HepG2 (cell line): ENCODE measurements around the gene PIGO. TPM values are rescaled to one million over a fixed set of nuclear protein-coding genes. Genes with fewer than 3 reads are reported as not detected.

Experiments used
- ADNP ChIP-seq: sonication (generic); formaldehyde crosslinking; IDR thresholded peaks from 2 replicates; pipeline ENCODE4 v1.4.0; 2020; ENCODE audit warnings: missing genetic modification reagents
- AGO2 ChIP-seq: fragments of 200-400 bp; formaldehyde crosslinking; optimal IDR thresholded peaks from 2 replicates; pipeline ENCODE3; 2017; ENCODE audit warnings: mild to moderate bottlenecking, low read depth, low read length, moderate library complexity
- GABPA ChIP-seq, 2 experiments: IDR thresholded peaks; 2 replicates each; pipeline ENCODE4 v1.6.1; 2011 to 2016; ENCODE audit warnings: low read depth in 2 of 2, low read length in 1 of 2, missing biosample characterization in 1 of 2, missing genetic modification characterization in 1 of 2
- PITX1 ChIP-seq: sonication (generic); formaldehyde crosslinking; IDR thresholded peaks from 2 replicates; pipeline ENCODE4 v1.5.1; 2020; ENCODE audit warnings: mild to moderate bottlenecking, missing genetic modification reagents
- POLR2AphosphoS2 ChIP-seq: IDR thresholded peaks from 2 replicates; pipeline ENCODE4 v1.6.1; 2011; ENCODE audit warnings: low read depth, low read length, improper control_type of control experiment
- RBM22 ChIP-seq: fragments of 200-400 bp; formaldehyde crosslinking; optimal IDR thresholded peaks from 2 replicates; pipeline ENCODE3; 2017; ENCODE audit warnings: mild to moderate bottlenecking, low read length, moderate library complexity
- ZIK1 ChIP-seq: sonication (generic); formaldehyde crosslinking; IDR thresholded peaks from 2 replicates; pipeline ENCODE4 v1.5.0; 2020; ENCODE audit warnings: mild to moderate bottlenecking, low read depth, missing genetic modification reagents, borderline replicate concordance
- ZMYM3 ChIP-seq: sonication (generic); formaldehyde crosslinking; IDR thresholded peaks from 2 replicates; pipeline ENCODE4 v1.5.1; 2020; ENCODE audit warnings: mild to moderate bottlenecking, missing genetic modification reagents
- ZSCAN20 ChIP-seq: sonication (generic); formaldehyde crosslinking; IDR thresholded peaks from 2 replicates; pipeline ENCODE4 v1.4.0; 2020; ENCODE audit warnings: missing genetic modification reagents, mild to moderate bottlenecking, borderline replicate concordance
- polyA plus RNA-seq, 8 experiments: library from polyadenylated mRNA; depleted of rRNA in 3 of 8; stranded (reverse) in 7 of 8; unstranded in 1 of 8; fragments of >200 nt; fragmentation: Illumina TruSeq in 4 of 8; extraction: Trizol in 4 of 8; gene quantifications; 2 replicates each; pipeline versions ENCODE4 v1.2.1 to v1.2.3, GENCODE V29; 2011 to 2016; ENCODE audit warnings: low read depth in 4 of 8, missing spikeins in 1 of 8, mixed read lengths in 1 of 8; ENCODE audit not compliant: insufficient read depth in 1 of 8
- total RNA-seq, 5 experiments: library from RNA; depleted of rRNA; stranded (reverse); fragments of >200 nt; fragmentation: Illumina TruSeq; extraction: Trizol; gene quantifications; 2 replicates each; pipeline ENCODE4 v1.2.3, GENCODE V29; 2016; ENCODE audit warnings: low read depth in 1 of 5
- TF ChIP-seq, protein P1 (sequence below): sonication (generic); formaldehyde crosslinking; IDR thresholded peaks from 2 replicates; pipeline ENCODE4 v1.4.0; 2020; ENCODE audit warnings: missing genetic modification reagents

The PIGO gene
- total and polyA plus RNA-seq, 2 of the 13 experiments (the other 11 are each of a cell fraction or from before 2014, with no cell fraction given), result 20.5 to 26.2 TPM

DNA sequence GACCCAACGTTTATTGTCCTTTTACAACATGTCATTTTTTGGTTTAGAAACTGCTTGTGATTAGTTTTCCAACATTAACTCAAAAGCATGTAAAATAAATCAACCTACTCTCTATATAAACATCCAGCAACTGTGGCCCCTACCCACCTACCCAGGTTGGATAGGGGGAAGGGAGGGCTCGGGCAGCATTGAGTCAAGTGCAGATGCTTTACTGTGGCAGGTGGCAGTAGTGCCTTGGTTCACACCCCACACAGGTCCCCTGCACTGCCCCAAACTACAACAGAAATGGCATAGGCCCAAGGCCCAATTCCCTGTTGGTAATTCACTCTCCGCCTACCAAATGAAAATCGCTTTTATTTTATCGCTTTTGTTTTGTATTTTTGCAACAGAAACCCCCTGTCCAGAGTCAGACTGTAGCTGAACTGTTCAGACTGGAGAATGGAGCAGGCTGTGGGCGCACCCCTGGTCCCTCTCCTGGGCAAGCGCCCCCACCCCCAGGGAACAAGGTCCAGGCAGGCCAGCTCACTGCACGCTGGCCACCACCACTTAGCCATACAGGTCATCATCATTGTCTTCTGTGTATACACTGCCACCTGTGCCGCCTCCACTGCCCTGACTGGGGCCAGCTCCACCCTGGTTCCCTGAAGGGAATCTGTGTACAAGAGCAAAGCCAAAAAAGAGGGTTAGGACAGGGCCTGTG is 39.7 kb downstream of the PIGO start (continued):
- TF ChIP-seq, protein P1, sequence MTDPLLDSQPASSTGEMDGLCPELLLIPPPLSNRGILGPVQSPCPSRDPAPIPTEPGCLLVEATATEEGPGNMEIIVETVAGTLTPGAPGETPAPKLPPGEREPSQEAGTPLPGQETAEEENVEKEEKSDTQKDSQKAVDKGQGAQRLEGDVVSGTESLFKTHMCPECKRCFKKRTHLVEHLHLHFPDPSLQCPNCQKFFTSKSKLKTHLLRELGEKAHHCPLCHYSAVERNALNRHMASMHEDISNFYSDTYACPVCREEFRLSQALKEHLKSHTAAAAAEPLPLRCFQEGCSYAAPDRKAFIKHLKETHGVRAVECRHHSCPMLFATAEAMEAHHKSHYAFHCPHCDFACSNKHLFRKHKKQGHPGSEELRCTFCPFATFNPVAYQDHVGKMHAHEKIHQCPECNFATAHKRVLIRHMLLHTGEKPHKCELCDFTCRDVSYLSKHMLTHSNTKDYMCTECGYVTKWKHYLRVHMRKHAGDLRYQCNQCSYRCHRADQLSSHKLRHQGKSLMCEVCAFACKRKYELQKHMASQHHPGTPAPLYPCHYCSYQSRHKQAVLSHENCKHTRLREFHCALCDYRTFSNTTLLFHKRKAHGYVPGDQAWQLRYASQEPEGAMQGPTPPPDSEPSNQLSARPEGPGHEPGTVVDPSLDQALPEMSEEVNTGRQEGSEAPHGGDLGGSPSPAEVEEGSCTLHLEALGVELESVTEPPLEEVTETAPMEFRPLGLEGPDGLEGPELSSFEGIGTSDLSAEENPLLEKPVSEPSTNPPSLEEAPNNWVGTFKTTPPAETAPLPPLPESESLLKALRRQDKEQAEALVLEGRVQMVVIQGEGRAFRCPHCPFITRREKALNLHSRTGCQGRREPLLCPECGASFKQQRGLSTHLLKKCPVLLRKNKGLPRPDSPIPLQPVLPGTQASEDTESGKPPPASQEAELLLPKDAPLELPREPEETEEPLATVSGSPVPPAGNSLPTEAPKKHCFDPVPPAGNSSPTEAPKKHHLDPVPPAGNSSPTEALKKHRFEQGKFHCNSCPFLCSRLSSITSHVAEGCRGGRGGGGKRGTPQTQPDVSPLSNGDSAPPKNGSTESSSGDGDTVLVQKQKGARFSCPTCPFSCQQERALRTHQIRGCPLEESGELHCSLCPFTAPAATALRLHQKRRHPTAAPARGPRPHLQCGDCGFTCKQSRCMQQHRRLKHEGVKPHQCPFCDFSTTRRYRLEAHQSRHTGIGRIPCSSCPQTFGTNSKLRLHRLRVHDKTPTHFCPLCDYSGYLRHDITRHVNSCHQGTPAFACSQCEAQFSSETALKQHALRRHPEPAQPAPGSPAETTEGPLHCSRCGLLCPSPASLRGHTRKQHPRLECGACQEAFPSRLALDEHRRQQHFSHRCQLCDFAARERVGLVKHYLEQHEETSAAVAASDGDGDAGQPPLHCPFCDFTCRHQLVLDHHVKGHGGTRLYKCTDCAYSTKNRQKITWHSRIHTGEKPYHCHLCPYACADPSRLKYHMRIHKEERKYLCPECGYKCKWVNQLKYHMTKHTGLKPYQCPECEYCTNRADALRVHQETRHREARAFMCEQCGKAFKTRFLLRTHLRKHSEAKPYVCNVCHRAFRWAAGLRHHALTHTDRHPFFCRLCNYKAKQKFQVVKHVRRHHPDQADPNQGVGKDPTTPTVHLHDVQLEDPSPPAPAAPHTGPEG (CRISPR knock-in tag), result no peak
- no peak for TF ChIP-seq ZMYM3 (CRISPR knock-in tag)
- no peak for TF ChIP-seq PITX1 (CRISPR knock-in tag)
- TF ChIP-seq POLR2AphosphoS2, result no peak; the same call in 1 of the 2 replicates
- TF ChIP-seq ZSCAN20 (CRISPR knock-in tag), result no peak
- TF ChIP-seq RBM22, result peak; percentile 3
- no peak for TF ChIP-seq ZIK1
- TF ChIP-seq AGO2, result peak; percentile 43
- no peak for TF ChIP-seq ADNP (CRISPR knock-in tag)
- no peak for TF ChIP-seq GABPA (IDR thresholded peaks at IDR 0.05; ENCODE audit: low read depth, low read length)
- TF ChIP-seq GABPA (CRISPR knock-in tag; IDR thresholded peaks at IDR 0.05; ENCODE audit: low read depth), result no peak
- TF ChIP-seq, all 625 proteins: peak for 3
